GM12878 (cell line): ENCODE results near the gene SMCO1. TPM values are rescaled to one million over a fixed set of nuclear protein-coding genes. Genes with fewer than 3 reads are reported as not detected.

Experiments used
- ATAC-seq: fragments of 200-7000 bp; cut with Tn5 transposase; 3 replicates; pipeline ENCODE4 v1.9.1; 2020; ENCODE audit warnings: mild to moderate bottlenecking, moderate library complexity
- BruUV-seq: library from RNA; stranded (reverse); fragments of 400-500 nt; replicated peaks from 2 replicates; lab custom pipeline; 2021; lab: Mats Ljungman, UMichigan
- CTCF ChIA-PET: fragments of 300-600 bp; sonication (Branson Sonifier 250); formaldehyde crosslinking; extraction: SDS; loops from one replicate; lab custom pipeline; 2021; ENCODE audit warnings: inconsistent platforms; lab: Yijun Ruan, JAX
- POLR2A ChIA-PET: fragments of 350-600 bp; formaldehyde crosslinking; extraction: SDS; loops from one replicate; lab custom pipeline; 2021; ENCODE audit warnings: inconsistent platforms; lab: Charles Lee
- RAD21 ChIA-PET: fragments of 300-600 bp; sonication (Branson Sonifier 250); formaldehyde crosslinking; loops from one replicate; lab custom pipeline; 2023; ENCODE audit warnings: antibody characterized with exemption; ENCODE audit not compliant: unreplicated experiment; lab: Charles Lee
- SMC1A ChIA-PET: fragments of 300-600 bp; sonication (Branson Sonifier 250); formaldehyde crosslinking; loops from one replicate; lab custom pipeline; 2023; ENCODE audit not compliant: unreplicated experiment, uncharacterized antibody; lab: Charles Lee
- DNase-seq: peaks from one replicate; pipeline ENCODE4 v3.0.0-alpha.2; 2011; ENCODE audit warnings: low read depth, low spot score
- FAIRE-seq: peaks from 3 replicates; lab custom pipeline; 2011; peaks lifted over from hg19 to GRCh38; lab: Jason Lieb, UNC
- H2AFZ ChIP-seq: 2 replicates; pipeline ENCODE4 v1.6.0; 2011; ENCODE audit warnings: low read depth, low read length, control low read depth; ENCODE audit not compliant: control insufficient read depth
- H3K27ac ChIP-seq: 2 replicates; pipeline ENCODE4 v1.5.1; 2011; ENCODE audit warnings: control low read depth; ENCODE audit not compliant: control insufficient read depth, insufficient read depth
- H3K27me3 ChIP-seq, 2 experiments: replicated peaks in 1 of 2; 2 replicates each; pipeline versions ENCODE4 v1.6.0 to v1.6.1; 2011; ENCODE audit warnings: low read length in 1 of 2; ENCODE audit not compliant: control insufficient read depth in 2 of 2, insufficient read depth in 2 of 2
- H3K36me3 ChIP-seq, 2 experiments: 2 replicates each; pipeline ENCODE4 v1.5.1; 2011; ENCODE audit warnings: low read length in 1 of 2; ENCODE audit not compliant: control insufficient read depth in 2 of 2, insufficient read depth in 2 of 2
- H3K4me1 ChIP-seq: 2 replicates; pipeline ENCODE4 v1.6.1; 2011; ENCODE audit warnings: mild to moderate bottlenecking, low read length, moderate library complexity, mixed read lengths; ENCODE audit not compliant: control insufficient read depth, insufficient read depth
- H3K4me2 ChIP-seq: 2 replicates; pipeline ENCODE4 v1.6.0; 2011; ENCODE audit warnings: control low read depth; ENCODE audit not compliant: control insufficient read depth, insufficient read depth
- H3K4me3 ChIP-seq: fragments of 200-600 bp; sonication (generic); 2 replicates; pipeline ENCODE4 v1.5.1; 2016
- H3K79me2 ChIP-seq: 2 replicates; pipeline ENCODE4 v1.6.0; 2011; ENCODE audit warnings: low read length; ENCODE audit not compliant: control insufficient read depth, insufficient read depth
- H3K9ac ChIP-seq: 2 replicates; pipeline ENCODE4 v1.8.0; 2011; ENCODE audit warnings: low read length, control low read depth, mixed read lengths; ENCODE audit not compliant: control insufficient read depth, insufficient read depth
- H3K9me3 ChIP-seq: replicated peaks from 3 replicates; pipeline ENCODE4 v1.5.1; 2011; ENCODE audit warnings: mild to moderate bottlenecking, low read length; ENCODE audit not compliant: control insufficient read depth, insufficient read depth
- H4K20me1 ChIP-seq: 2 replicates; pipeline ENCODE4 v1.6.0; 2011; ENCODE audit not compliant: control insufficient read depth, insufficient read depth
- BRCA1 ChIP-seq: IDR thresholded peaks from 2 replicates; pipeline ENCODE4 v1.6.1; 2011; ENCODE audit warnings: low read depth, low read length, improper control_type of control experiment
- EP300 ChIP-seq, 2 experiments: fragments of 150-350 bp in 1 of 2; IDR thresholded peaks; 2 replicates each; pipeline ENCODE4 v1.6.1; 2011 to 2012; ENCODE audit warnings: low read depth in 2 of 2, low read length in 2 of 2, borderline replicate concordance in 1 of 2, improper control_type of control experiment in 1 of 2, inconsistent platforms in 1 of 2; ENCODE audit not compliant: control insufficient read depth in 1 of 2
- KAT2A ChIP-seq: conservative IDR thresholded peaks from 2 replicates; pipeline ENCODE4 v1.6.1; 2011; ENCODE audit warnings: low read depth, low read length; ENCODE audit not compliant: control insufficient read depth
- KLF5 ChIP-seq: fragments of 450-650 bp; IDR thresholded peaks from 2 replicates; pipeline ENCODE4 v1.6.1; 2014; ENCODE audit warnings: mild to moderate bottlenecking; ENCODE audit not compliant: partially characterized antibody
- MEF2A ChIP-seq: IDR thresholded peaks from 2 replicates; pipeline ENCODE4 v1.6.1; 2011; ENCODE audit warnings: low read depth, mild to moderate bottlenecking, low read length, moderate library complexity; ENCODE audit not compliant: insufficient read depth
- MXI1 ChIP-seq: fragments of 150-350 bp; IDR thresholded peaks from 2 replicates; pipeline ENCODE4 v1.6.1; 2011; ENCODE audit warnings: low read depth, mild to moderate bottlenecking, inconsistent platforms, low read length, improper control_type of control experiment
- RUNX3 ChIP-seq: IDR thresholded peaks from 2 replicates; pipeline ENCODE4 v1.6.1; 2012; ENCODE audit warnings: low read length, inconsistent platforms
- SMARCA5 ChIP-seq: fragments of 450-650 bp; IDR thresholded peaks from 2 replicates; pipeline ENCODE4 v1.6.1; 2017; ENCODE audit warnings: mild to moderate bottlenecking
- TAF1 ChIP-seq: IDR thresholded peaks from 2 replicates; pipeline ENCODE4 v1.6.1; 2011; ENCODE audit warnings: mild to moderate bottlenecking, low read depth, low read length, borderline replicate concordance
- TBL1XR1 ChIP-seq: IDR thresholded peaks from 2 replicates; pipeline ENCODE4 v1.6.1; 2012; ENCODE audit warnings: low read depth, low read length, improper control_type of control experiment
- TCF7 ChIP-seq: IDR thresholded peaks from 2 replicates; pipeline ENCODE4 v1.6.1; 2014; ENCODE audit warnings: antibody characterized with exemption, borderline replicate concordance
- ZNF207 ChIP-seq: fragments of 450-650 bp; IDR thresholded peaks from 2 replicates; pipeline ENCODE4 v1.6.1; 2014; ENCODE audit warnings: antibody characterized with exemption, mild to moderate bottlenecking, borderline replicate concordance
- ZSCAN29 ChIP-seq: fragments of 450-650 bp; IDR thresholded peaks from 2 replicates; pipeline ENCODE4 v1.6.1; 2017; ENCODE audit warnings: mild to moderate bottlenecking, moderate library complexity
- WGBS: methylation state at CpG from one replicate; pipeline ENCODE4 v1.1.6; 2016; ENCODE audit warnings: low lambda C conversion rate; ENCODE audit not compliant: insufficient replicate concordance, insufficient coverage; ENCODE audit errors: missing lambda C conversion rate; 5-methylcytosine and 5-hydroxymethylcytosine counted together
- in situ Hi-C: fragments of 300-500 bp; cut with MboI; formaldehyde crosslinking; loops from 9 replicates; pipeline ENCODE4 v1.14.3; 2018; ENCODE audit warnings: mixed read lengths
- intact Hi-C: fragments of 100-400 bp; cut with micrococcal nuclease; formaldehyde crosslinking; loops from one replicate; pipeline ENCODE4 v1.14.2; 2022; ENCODE audit not compliant: unreplicated experiment
- polyA plus RNA-seq, 11 experiments: library from polyadenylated mRNA; depleted of rRNA in 4 of 11; unstranded in 6 of 11; stranded (reverse) in 5 of 11; fragments of >200 nt; fragmentation: Nextera tagmentation in 4 of 11; fragmentation: Illumina TruSeq in 1 of 11; extraction: Ambion mirVana in 4 of 11; extraction: Trizol in 1 of 11; gene quantifications; 1 replicate in 1 of 11; 2 replicates in 10 of 11; pipeline versions ENCODE4 v1.2.1 to v1.2.3, GENCODE V29; 2011 to 2016; ENCODE audit warnings: inconsistent platforms in 2 of 11, missing spikeins in 2 of 11, low read depth in 1 of 11
- total RNA-seq, 4 experiments: library from RNA; depleted of rRNA in 3 of 4; stranded (reverse); fragments of >200 nt in 3 of 4; fragmentation: Illumina TruSeq in 1 of 4; extraction: Trizol in 1 of 4; gene quantifications; 2 replicates each; pipeline versions ENCODE4 v1.2.1 to v1.2.3, GENCODE V29; 2013 to 2021
- TF ChIP-seq, protein P1 (sequence below): fragments of 450-650 bp; IDR thresholded peaks from 2 replicates; pipeline ENCODE4 v1.6.1; 2016; ENCODE audit warnings: mild to moderate bottlenecking
- TF ChIP-seq, protein P2 (sequence below): fragments of 450-650 bp; IDR thresholded peaks from 2 replicates; pipeline ENCODE4 v1.6.1; 2018; ENCODE audit warnings: mild to moderate bottlenecking, low read depth, moderate library complexity; ENCODE audit not compliant: partially characterized antibody

SMCO1 gene
- total and polyA plus RNA-seq, 10 of the 15 experiments (the other 5 are each of a cell fraction or from before 2014, with no cell fraction given), result 0.05 TPM; not detected in 9

DNA sequence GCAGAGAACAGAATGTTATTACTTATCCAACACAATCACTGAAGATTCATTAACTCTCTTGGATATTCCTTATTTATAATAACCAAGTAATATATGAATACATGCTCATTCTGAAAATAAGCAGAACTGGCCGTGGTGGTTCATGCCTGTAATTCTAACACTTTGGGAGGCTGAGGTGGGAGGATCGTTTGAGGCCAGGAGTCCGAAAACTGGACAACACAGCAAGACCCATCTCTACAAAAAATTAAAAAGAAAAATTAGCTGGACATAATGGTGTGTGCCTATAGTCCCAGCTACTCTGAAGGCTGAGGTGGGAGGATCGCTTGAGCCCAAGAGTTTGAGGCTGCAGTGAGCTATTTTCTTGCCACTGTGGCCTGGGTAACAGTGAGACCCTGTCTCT lies 37.5 kb downstream of the SMCO1 start:
- CTCF ChIA-PET, result interaction anchor here (1.5 kb wide), 1 partner anchor 48 kb away, joined by 3 read pairs; no protein-coding TSS in a partner anchor

DNA sequence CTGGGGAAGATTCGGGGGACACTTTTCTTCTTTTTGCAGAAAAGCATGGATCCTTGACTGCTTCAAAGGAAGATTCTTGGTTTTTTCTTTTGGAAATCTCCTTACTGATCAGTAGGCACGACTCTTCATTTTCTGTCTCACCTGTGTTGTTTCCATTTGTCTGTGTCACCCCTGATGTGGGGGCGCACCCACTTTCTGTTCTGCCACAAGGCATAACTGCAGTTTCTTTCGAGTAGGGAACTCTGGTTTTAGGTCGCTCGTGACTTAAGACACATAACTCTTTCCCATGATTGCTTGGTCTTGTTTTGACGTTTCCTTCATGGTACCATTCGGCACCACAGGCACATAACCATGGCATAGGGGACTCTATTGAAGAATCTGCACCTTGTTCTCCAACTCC lies 42.9 kb downstream of the SMCO1 start:
- Histone ChIP-seq H3K4me2 (no peak overlapping the region), H4K20me1 (no peaks in the 10 kb centered on the region), H3K27me3 (no peaks in the 10 kb centered on the region), H3K27ac (no peak overlapping the region), H3K4me1 (no peaks in the 10 kb centered on the region), H3K9me3 (no peaks in the 10 kb centered on the region), H3K4me3 (no peak overlapping the region), H2AFZ (no peak overlapping the region), H3K36me3 (peaks cover 13 to 47% of the 10 kb centered on the region in 2 experiments), H3K9ac (no peak overlapping the region), H3K79me2 (peaks cover 17% of the 10 kb centered on the region)
- SMC1A ChIA-PET, result interaction anchor here (0.7 to 1.0 kb wide), 2 partner anchors 9 to 21 kb away, joined by 3 read pairs; no protein-coding TSS in a partner anchor
- WGBS, result 97% methylated on average over 8 of the region's 8 CpGs
- DNase-seq, result no peak
- BruUV-seq, result no TSS peak
- FAIRE-seq, result no peak
- CTCF ChIA-PET, result interaction anchor here (1.2 to 2.2 kb wide), 4 partner anchors 11 to 50 kb away, joined by 3 to 10 read pairs (median 3); no protein-coding TSS in a partner anchor
- in situ Hi-C loops, result no loop called here
- POLR2A ChIA-PET, result interaction anchor here (1.0 to 1.7 kb wide), 2 partner anchors 15 to 18 kb away, joined by 4 to 6 read pairs; no protein-coding TSS in a partner anchor
- intact Hi-C loops, result no loop called here
- ATAC-seq, result no peak
- RAD21 ChIA-PET, result interaction anchor here (0.6 to 1.3 kb wide), 2 partner anchors 45 to 395 kb away, joined by 3 to 4 read pairs; no protein-coding TSS in a partner anchor
- TF ChIP-seq, protein P1, sequence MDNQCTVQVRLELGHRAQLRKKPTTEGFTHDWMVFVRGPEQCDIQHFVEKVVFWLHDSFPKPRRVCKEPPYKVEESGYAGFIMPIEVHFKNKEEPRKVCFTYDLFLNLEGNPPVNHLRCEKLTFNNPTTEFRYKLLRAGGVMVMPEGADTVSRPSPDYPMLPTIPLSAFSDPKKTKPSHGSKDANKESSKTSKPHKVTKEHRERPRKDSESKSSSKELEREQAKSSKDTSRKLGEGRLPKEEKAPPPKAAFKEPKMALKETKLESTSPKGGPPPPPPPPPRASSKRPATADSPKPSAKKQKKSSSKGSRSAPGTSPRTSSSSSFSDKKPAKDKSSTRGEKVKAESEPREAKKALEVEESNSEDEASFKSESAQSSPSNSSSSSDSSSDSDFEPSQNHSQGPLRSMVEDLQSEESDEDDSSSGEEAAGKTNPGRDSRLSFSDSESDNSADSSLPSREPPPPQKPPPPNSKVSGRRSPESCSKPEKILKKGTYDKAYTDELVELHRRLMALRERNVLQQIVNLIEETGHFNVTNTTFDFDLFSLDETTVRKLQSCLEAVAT, result no peak
- TF ChIP-seq KLF5 (no peak), TAF1 (no peak)
- TF ChIP-seq, protein P2, sequence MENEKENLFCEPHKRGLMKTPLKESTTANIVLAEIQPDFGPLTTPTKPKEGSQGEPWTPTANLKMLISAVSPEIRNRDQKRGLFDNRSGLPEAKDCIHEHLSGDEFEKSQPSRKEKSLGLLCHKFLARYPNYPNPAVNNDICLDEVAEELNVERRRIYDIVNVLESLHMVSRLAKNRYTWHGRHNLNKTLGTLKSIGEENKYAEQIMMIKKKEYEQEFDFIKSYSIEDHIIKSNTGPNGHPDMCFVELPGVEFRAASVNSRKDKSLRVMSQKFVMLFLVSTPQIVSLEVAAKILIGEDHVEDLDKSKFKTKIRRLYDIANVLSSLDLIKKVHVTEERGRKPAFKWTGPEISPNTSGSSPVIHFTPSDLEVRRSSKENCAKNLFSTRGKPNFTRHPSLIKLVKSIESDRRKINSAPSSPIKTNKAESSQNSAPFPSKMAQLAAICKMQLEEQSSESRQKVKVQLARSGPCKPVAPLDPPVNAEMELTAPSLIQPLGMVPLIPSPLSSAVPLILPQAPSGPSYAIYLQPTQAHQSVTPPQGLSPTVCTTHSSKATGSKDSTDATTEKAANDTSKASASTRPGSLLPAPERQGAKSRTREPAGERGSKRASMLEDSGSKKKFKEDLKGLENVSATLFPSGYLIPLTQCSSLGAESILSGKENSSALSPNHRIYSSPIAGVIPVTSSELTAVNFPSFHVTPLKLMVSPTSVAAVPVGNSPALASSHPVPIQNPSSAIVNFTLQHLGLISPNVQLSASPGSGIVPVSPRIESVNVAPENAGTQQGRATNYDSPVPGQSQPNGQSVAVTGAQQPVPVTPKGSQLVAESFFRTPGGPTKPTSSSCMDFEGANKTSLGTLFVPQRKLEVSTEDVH, result no peak

More for the DNA sequence above, 37.5 kb downstream of the SMCO1 start:
- Histone ChIP-seq H3K4me2 (no peak overlapping the region), H2AFZ (no peak overlapping the region), H3K27ac (no peak overlapping the region), H3K9me3 (no peaks in the 10 kb centered on the region), H3K4me3 (no peak overlapping the region), H3K79me2 (no peaks in the 10 kb centered on the region), H3K4me1 (no peaks in the 10 kb centered on the region), H3K27me3 (no peaks in the 10 kb centered on the region), H4K20me1 (no peaks in the 10 kb centered on the region), H3K9ac (no peak overlapping the region), H3K36me3 (peaks cover 7 to 62% of the 10 kb centered on the region in 2 experiments)
- WGBS, result 100% methylated on average over 4 of the region's 4 CpGs
- in situ Hi-C loops (no loop called here), intact Hi-C loops (no loop called here)
- ATAC-seq, result no peak
- no peak for FAIRE-seq
- ChIA-PET SMC1A (interaction anchor here (1.3 to 2.2 kb wide), 2 partner anchors 9 to 12 kb away, joined by 5 to 6 read pairs; no protein-coding TSS in a partner anchor), POLR2A (interaction anchor here (0.6 kb wide), 1 partner anchor 108 kb away, joined by 3 read pairs; no protein-coding TSS in a partner anchor), RAD21 (interaction anchor here (1.1 kb wide), 1 partner anchor 12 kb away, joined by 4 read pairs; no protein-coding TSS in a partner anchor)
- BruUV-seq, result no TSS peak
- no peak for TF ChIP-seq EP300 (IDR thresholded peaks at IDR 0.05; ENCODE audit: borderline replicate concordance in 1 of 2, control insufficient read depth in 1 of 2, low read depth in 2 of 2, low read length in 2 of 2)
- no peak for TF ChIP-seq MEF2A
- TF ChIP-seq ZSCAN29, result no peak
- no peak for TF ChIP-seq MXI1
- TF ChIP-seq TBL1XR1, result no peak
- TF ChIP-seq BRCA1, result no peak
- TF ChIP-seq RUNX3, result no peak
- no peak for TF ChIP-seq SMARCA5
- no peak for TF ChIP-seq TCF7
- TF ChIP-seq ZNF207, result no peak
- TF ChIP-seq KAT2A, result no peak
- no peak for DNase-seq
